ENCODE results near the gene DENND6B.
A peak's percentile ranks its signal among the peaks of the same experiment; 100 is the strongest.

Gene DENND6B

DNA sequence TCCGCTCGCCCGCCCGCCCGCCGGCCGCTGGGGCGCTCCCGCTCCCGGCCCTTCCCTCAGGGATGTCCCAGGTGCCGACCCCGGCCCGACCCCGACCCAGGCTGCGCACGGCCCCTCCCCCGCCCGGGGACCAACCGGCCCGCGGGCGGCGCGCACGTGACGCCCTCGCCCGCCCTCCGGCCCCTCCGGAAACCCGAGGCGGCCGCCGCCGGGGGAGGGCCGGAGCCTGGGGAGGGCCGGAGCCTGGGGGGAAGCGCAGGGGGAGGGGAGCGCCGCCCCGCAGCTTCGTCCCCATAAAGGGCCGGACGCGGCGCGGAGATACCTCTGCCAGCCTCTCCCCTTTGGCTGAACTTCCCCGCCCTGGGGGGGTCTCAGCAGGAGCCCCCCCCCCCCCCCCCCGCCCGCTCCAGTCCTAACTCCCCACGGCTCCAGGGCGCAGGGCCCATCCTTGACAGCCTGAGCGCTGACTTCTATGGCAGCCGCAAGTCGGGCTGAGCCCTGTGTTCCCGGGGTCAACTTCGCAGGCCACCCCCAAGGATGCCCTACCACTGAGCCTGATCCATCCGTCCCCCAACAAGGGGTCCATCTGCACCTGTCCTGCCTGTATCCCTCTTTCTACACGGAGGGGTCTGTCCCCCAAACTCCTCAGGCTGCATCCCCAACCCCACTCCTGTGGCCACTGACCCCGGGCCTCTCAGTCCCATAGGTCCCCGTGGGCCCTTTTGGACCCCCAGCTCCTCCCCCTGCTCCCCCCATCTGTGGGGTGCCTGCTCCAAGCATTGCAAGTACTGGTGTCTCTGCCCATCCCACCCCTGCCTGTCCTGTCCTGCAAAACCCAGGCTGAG, 65.0 kb downstream of the DENND6B start, which contains the start of gene MAPK12:
MAPK12 (minus strand) TSS at position 69 of the 845 bp plus-strand sequence. CDS start 174 bp downstream, outside the sequence.
- Histone ChIP-seq H3K14ac (ENCODE audit: low read length in 2 of 2) (peak within 1 kb of the TSS; percentile 87 to 96), H3K4me3 (ENCODE audit: insufficient read depth in 1 of 2, low read depth in 1 of 2, low read length in 2 of 2) (peak within 1 kb of the TSS; percentile 71 to 82), H3K4me2 (ENCODE audit: low read length, poor library complexity, severe bottlenecking) (peak within 1 kb of the TSS; percentile 84), H2BK15ac (ENCODE audit: low read depth, poor library complexity, severe bottlenecking) (peak within 1 kb of the TSS; percentile 85), H4K8ac (ENCODE audit: low read length) (peak within 1 kb of the TSS; percentile 59), H3K79me1 (replicated peaks; ENCODE audit: low read length, poor library complexity, severe bottlenecking) (peaks cover 16% of the 10 kb centered on the region), H3K9ac (ENCODE audit: low read length) (peak within 1 kb of the TSS; percentile 85), H3K27me3 (ENCODE audit: control insufficient read depth in 1 of 2, insufficient read depth in 1 of 2, low read length in 2 of 2) (peaks cover 0 to 18% of the 10 kb centered on the region in 2 experiments), H4K91ac (ENCODE audit: low read length) (peak within 1 kb of the TSS; percentile 86), H3K36me3 (ENCODE audit: control insufficient read depth in 1 of 2, insufficient read depth in 2 of 2, low read depth in 1 of 2, low read length in 2 of 2) (peaks cover 4 to 35% of the 10 kb centered on the region in 2 experiments), H3K9me3 (ENCODE audit: control insufficient read depth, low read length) (no peaks in the 10 kb centered on the region), H3K4me1 (ENCODE audit: control insufficient read depth, insufficient read depth, low read depth, low read length) (peaks cover 37% of the 10 kb centered on the region), H3K23ac (ENCODE audit: low read length in 2 of 2) (peak within 1 kb of the TSS in 1 of 2 experiments; percentile 96), H2BK12ac (ENCODE audit: low read length in 2 of 2) (peak within 1 kb of the TSS; percentile 0 to 73), H2AK5ac (ENCODE audit: low read length, severe bottlenecking) (peak within 1 kb of the TSS; percentile 5), H3K18ac (ENCODE audit: low read depth in 1 of 2, low read length in 2 of 2) (peak within 1 kb of the TSS; percentile 77 to 81), H2AFZ (ENCODE audit: low read depth, low read length) (no peak within 1 kb of the TSS), H3K27ac (ENCODE audit: low read length, poor library complexity, severe bottlenecking) (peak within 1 kb of the TSS; percentile 24), H3K4ac (ENCODE audit: low read depth in 1 of 2, low read length in 2 of 2) (peak within 1 kb of the TSS; percentile 77), H2BK5ac (ENCODE audit: low read depth, low read length, poor library complexity, severe bottlenecking) (no peak within 1 kb of the TSS), H2BK120ac (ENCODE audit: low read depth, low read length) (peak within 1 kb of the TSS; percentile 89)
- peak; percentile 49 for DNase-seq
- WGBS = 7% methylated on average over 41 of the region's 61 CpGs

GRCh38 chr22:50260801-50261614, 65.8 kb downstream of the DENND6B start:
- H3K9me3 ChIP-seq (ENCODE audit: control insufficient read depth, low read length) = no peaks in the 10 kb centered on the region
- H4K8ac ChIP-seq (ENCODE audit: low read length) = peak overlapping the region; percentile 59
- H2BK12ac ChIP-seq (ENCODE audit: low read length in 2 of 2) = peak overlapping the region in 1 of 2 experiments; percentile 29
- peak overlapping the region; percentile 89 for H2BK120ac ChIP-seq (ENCODE audit: low read depth, low read length)
- H3K27ac ChIP-seq (ENCODE audit: low read length, poor library complexity, severe bottlenecking) = peak overlapping the region; percentile 24
- no peak overlapping the region for H2AK5ac ChIP-seq (ENCODE audit: low read length, severe bottlenecking)
- peak overlapping the region; percentile 80 for H4K91ac ChIP-seq (ENCODE audit: low read length)
- DNase-seq = peak; percentile 72
- peak overlapping the region; percentile 71 to 82 for H3K4me3 ChIP-seq (ENCODE audit: insufficient read depth in 1 of 2, low read depth in 1 of 2, low read length in 2 of 2)
- H2BK5ac ChIP-seq (ENCODE audit: low read depth, low read length, poor library complexity, severe bottlenecking) = no peak overlapping the region
- peak overlapping the region in 1 of 2 experiments; percentile 96 for H3K23ac ChIP-seq (ENCODE audit: low read length in 2 of 2)
- peak overlapping the region; percentile 85 for H2BK15ac ChIP-seq (ENCODE audit: low read depth, poor library complexity, severe bottlenecking)
- peak overlapping the region; percentile 77 to 81 for H3K18ac ChIP-seq (ENCODE audit: low read depth in 1 of 2, low read length in 2 of 2)
- H3K4me1 ChIP-seq (ENCODE audit: control insufficient read depth, insufficient read depth, low read depth, low read length) = peaks cover 37% of the 10 kb centered on the region
- H3K9ac ChIP-seq (ENCODE audit: low read length) = peak overlapping the region; percentile 85
- peak overlapping the region; percentile 77 for H3K4ac ChIP-seq (ENCODE audit: low read depth in 1 of 2, low read length in 2 of 2)
- under 1% methylated on average over 52 of the region's 92 CpGs for WGBS
- no peak overlapping the region for H2AFZ ChIP-seq (ENCODE audit: low read depth, low read length)
- H3K4me2 ChIP-seq (ENCODE audit: low read length, poor library complexity, severe bottlenecking) = peak overlapping the region; percentile 84
- H3K36me3 ChIP-seq (ENCODE audit: control insufficient read depth in 1 of 2, insufficient read depth in 2 of 2, low read depth in 1 of 2, low read length in 2 of 2) = peaks cover 4 to 38% of the 10 kb centered on the region in 2 experiments
- H3K14ac ChIP-seq (ENCODE audit: low read length in 2 of 2) = peak overlapping the region; percentile 83 to 96
- H3K27me3 ChIP-seq (ENCODE audit: control insufficient read depth in 1 of 2, insufficient read depth in 1 of 2, low read length in 2 of 2) = peaks cover 0 to 11% of the 10 kb centered on the region in 2 experiments
- peaks cover 21% of the 10 kb centered on the region for H3K79me1 ChIP-seq (replicated peaks; ENCODE audit: low read length, poor library complexity, severe bottlenecking)

DNA sequence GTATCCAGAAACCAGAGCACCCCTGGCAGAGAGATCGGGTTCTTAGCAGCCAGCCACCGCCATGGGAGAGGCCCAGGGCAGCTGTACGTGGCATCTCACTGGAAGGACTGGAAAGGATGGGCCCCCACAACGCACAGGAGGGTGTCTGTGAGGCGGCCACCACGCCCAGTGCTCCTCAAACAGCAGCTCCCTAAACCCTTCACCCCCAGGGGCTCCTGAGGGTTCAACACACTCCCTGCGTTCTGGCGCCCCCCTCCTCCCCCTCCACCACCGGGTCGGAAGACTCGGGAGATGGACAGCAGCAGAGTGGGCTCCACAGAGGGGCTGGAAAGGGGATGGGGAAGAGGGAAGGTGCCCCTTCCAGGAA, 66.4 kb downstream of the DENND6B start:
- Histone ChIP-seq H3K4me2 (ENCODE audit: low read length, poor library complexity, severe bottlenecking) (peak overlapping the region; percentile 84), H3K4me3 (ENCODE audit: insufficient read depth in 1 of 2, low read depth in 1 of 2, low read length in 2 of 2) (peak overlapping the region; percentile 71 to 82), H2BK120ac (ENCODE audit: low read depth, low read length) (peak overlapping the region; percentile 74), H3K9me3 (ENCODE audit: control insufficient read depth, low read length) (no peaks in the 10 kb centered on the region), H2BK12ac (ENCODE audit: low read length in 2 of 2) (peak overlapping the region in 1 of 2 experiments; percentile 59), H3K27me3 (ENCODE audit: control insufficient read depth in 1 of 2, insufficient read depth in 1 of 2, low read length in 2 of 2) (peaks cover 0 to 10% of the 10 kb centered on the region in 2 experiments), H4K91ac (ENCODE audit: low read length) (peak overlapping the region; percentile 85), H3K9ac (ENCODE audit: low read length) (peak overlapping the region; percentile 85), H2BK15ac (ENCODE audit: low read depth, poor library complexity, severe bottlenecking) (peak overlapping the region; percentile 82), H3K79me1 (replicated peaks; ENCODE audit: low read length, poor library complexity, severe bottlenecking) (peaks cover 21% of the 10 kb centered on the region), H3K4me1 (ENCODE audit: control insufficient read depth, insufficient read depth, low read depth, low read length) (peaks cover 37% of the 10 kb centered on the region), H2BK5ac (ENCODE audit: low read depth, low read length, poor library complexity, severe bottlenecking) (no peak overlapping the region), H2AFZ (ENCODE audit: low read depth, low read length) (no peak overlapping the region), H3K18ac (ENCODE audit: low read depth in 1 of 2, low read length in 2 of 2) (peak overlapping the region; percentile 70 to 77), H3K23ac (ENCODE audit: low read length in 2 of 2) (no peak overlapping the region), H4K8ac (ENCODE audit: low read length) (peak overlapping the region; percentile 59), H3K36me3 (ENCODE audit: control insufficient read depth in 1 of 2, insufficient read depth in 2 of 2, low read depth in 1 of 2, low read length in 2 of 2) (peaks cover 4 to 43% of the 10 kb centered on the region in 2 experiments), H3K14ac (ENCODE audit: low read length in 2 of 2) (peak overlapping the region; percentile 73 to 96), H3K27ac (ENCODE audit: low read length, poor library complexity, severe bottlenecking) (peak overlapping the region; percentile 24), H2AK5ac (ENCODE audit: low read length, severe bottlenecking) (peak overlapping the region; percentile 84), H3K4ac (ENCODE audit: low read depth in 1 of 2, low read length in 2 of 2) (peak overlapping the region in 1 of 2 experiments; percentile 56)
- WGBS = 31% methylated on average over 3 of the region's 11 CpGs
- DNase-seq = no peak
